Measurements from ENCODE around the gene GPR176. TPM values are rescaled to one million over a fixed set of nuclear protein-coding genes. Genes with fewer than 3 reads are reported as not detected.

Gene GPR176
- total RNA-seq, 1 donor from 2014 or later, result 20.6 TPM

DNA sequence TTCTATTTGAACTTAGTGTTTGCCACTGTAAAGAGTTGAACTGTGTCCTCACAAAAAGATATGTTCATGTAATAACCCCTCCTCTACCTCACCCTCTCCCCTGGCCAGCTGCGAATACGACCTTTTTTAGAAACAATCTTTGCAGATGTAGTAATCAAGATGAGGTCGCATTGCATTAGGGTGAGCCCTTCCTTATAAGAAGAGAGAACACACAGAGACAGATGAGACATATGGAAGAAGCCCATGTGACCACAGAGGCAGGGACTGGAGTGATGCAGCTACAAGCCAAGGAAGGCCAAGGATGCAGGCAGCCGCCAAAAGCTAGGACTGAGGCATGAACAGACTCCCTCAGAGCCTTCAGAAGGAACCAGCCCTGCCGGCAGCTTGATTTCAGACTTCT lies 27.6 kb downstream of the GPR176 start:
- Histone ChIP-seq H3K36me3 (no peaks in the 10 kb centered on the region), H3K4me2 (no peak overlapping the region), H2AFZ (replicated peaks) (no peak overlapping the region), H3K27me3 (no peaks in the 10 kb centered on the region), H3K27ac (no peak overlapping the region), H3K4me1 (peaks cover 33% of the 10 kb centered on the region), H3K9me3 (ENCODE audit: low read depth) (no peaks in the 10 kb centered on the region), H3K79me2 (ENCODE audit: low read depth) (peaks cover 33% of the 10 kb centered on the region), H3F3A (ENCODE audit: low read depth) (peaks cover 27% of the 10 kb centered on the region), H4K20me1 (ENCODE audit: low read depth) (no peaks in the 10 kb centered on the region), H3K4me3 (no peak overlapping the region), H3K9ac (no peak overlapping the region)
- Mint-ChIP-seq H3K36me3 (no peaks in the 10 kb centered on the region), H3K27me3 (ENCODE audit: insufficient read depth, low read depth) (no peaks in the 10 kb centered on the region), H3K9me3 (peaks cover 6% of the 10 kb centered on the region), H3K4me1 (peaks cover 6% of the 10 kb centered on the region), H3K27ac (no peak overlapping the region), H3K4me3 (no peak overlapping the region)
- DNase-seq (ENCODE audit: low spot score), result no peak
- TF ChIP-seq EZH2phosphoT487 (IDR thresholded peaks at IDR 0.05) (no peak), EZH2 (IDR thresholded peaks at IDR 0.05) (no peak)
- TF ChIP-seq, protein P1, sequence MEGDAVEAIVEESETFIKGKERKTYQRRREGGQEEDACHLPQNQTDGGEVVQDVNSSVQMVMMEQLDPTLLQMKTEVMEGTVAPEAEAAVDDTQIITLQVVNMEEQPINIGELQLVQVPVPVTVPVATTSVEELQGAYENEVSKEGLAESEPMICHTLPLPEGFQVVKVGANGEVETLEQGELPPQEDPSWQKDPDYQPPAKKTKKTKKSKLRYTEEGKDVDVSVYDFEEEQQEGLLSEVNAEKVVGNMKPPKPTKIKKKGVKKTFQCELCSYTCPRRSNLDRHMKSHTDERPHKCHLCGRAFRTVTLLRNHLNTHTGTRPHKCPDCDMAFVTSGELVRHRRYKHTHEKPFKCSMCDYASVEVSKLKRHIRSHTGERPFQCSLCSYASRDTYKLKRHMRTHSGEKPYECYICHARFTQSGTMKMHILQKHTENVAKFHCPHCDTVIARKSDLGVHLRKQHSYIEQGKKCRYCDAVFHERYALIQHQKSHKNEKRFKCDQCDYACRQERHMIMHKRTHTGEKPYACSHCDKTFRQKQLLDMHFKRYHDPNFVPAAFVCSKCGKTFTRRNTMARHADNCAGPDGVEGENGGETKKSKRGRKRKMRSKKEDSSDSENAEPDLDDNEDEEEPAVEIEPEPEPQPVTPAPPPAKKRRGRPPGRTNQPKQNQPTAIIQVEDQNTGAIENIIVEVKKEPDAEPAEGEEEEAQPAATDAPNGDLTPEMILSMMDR (IDR thresholded peaks at IDR 0.05), result no peak

DNA sequence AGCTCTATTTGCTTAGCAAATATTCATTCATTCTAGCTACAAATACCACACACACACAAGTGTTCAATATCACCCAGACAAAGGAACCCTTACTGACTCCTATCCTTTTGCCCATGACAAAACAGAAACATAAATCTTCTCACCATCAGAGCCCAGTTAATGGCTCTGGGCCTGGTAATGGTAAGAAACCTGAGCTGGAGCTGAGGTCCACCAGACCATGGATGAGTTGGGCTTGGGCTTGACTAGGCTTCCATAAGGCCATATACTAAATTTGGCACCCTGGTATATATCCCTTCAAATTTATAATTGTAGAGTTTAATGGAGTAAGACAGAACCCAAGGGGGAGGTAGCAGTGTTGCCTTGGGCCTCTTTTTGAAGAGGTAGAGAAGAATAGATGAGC lies 29.4 kb downstream of the GPR176 start:
- H3K27ac ChIP-seq, result no peak overlapping the region
- no peak overlapping the region for H3K4me3 Mint-ChIP-seq
- no peak overlapping the region for H3K27ac Mint-ChIP-seq
- peaks cover 4% of the 10 kb centered on the region for H3K9me3 Mint-ChIP-seq
- H3K36me3 ChIP-seq, result no peaks in the 10 kb centered on the region
- H3K27me3 ChIP-seq, result no peaks in the 10 kb centered on the region
- H3F3A ChIP-seq (ENCODE audit: low read depth), result peaks cover 27% of the 10 kb centered on the region
- H3K9ac ChIP-seq, result no peak overlapping the region
- peaks cover 6% of the 10 kb centered on the region for H3K4me1 Mint-ChIP-seq
- DNase-seq (ENCODE audit: low spot score), result no peak
- peaks cover 34% of the 10 kb centered on the region for H3K79me2 ChIP-seq (ENCODE audit: low read depth)
- peaks cover 2% of the 10 kb centered on the region for H3K27me3 Mint-ChIP-seq (ENCODE audit: insufficient read depth, low read depth)
- TF ChIP-seq, protein P1 (IDR thresholded peaks at IDR 0.05), result no peak
- TF ChIP-seq EZH2 (IDR thresholded peaks at IDR 0.05), result no peak
- TF ChIP-seq EZH2phosphoT487 (IDR thresholded peaks at IDR 0.05), result no peak
- H3K4me2 ChIP-seq, result no peak overlapping the region
- no peaks in the 10 kb centered on the region for H3K36me3 Mint-ChIP-seq
- H4K20me1 ChIP-seq (ENCODE audit: low read depth), result no peaks in the 10 kb centered on the region
- no peaks in the 10 kb centered on the region for H3K9me3 ChIP-seq (ENCODE audit: low read depth)
- H2AFZ ChIP-seq (replicated peaks), result no peak overlapping the region
- H3K4me1 ChIP-seq, result peaks cover 38% of the 10 kb centered on the region
- H3K4me3 ChIP-seq, result no peak overlapping the region

DNA sequence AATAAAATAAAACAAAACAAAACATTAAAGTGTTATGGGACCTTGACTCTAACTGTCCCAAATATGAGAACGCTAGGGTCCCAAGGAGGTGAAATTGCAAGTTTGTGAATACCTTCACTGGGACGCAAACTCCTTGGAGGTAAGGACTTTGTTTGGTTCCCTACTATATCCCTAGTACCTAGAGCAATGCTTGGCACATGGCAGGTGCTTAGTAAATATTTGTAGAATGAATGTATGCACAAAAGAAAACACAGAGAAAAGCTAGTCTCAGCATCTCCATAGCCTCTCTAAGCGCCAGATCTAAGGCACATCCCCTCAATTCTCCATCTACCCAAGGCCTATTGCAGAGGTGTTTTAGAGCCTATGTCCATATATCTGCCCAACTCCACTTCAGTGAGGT lies 30.5 kb downstream of the GPR176 start:
- no peak for DNase-seq (ENCODE audit: low spot score)
- peaks cover 27% of the 10 kb centered on the region for H3F3A ChIP-seq (ENCODE audit: low read depth)
- Mint-ChIP-seq H3K27ac (no peak overlapping the region), H3K4me3 (no peak overlapping the region), H3K4me1 (peaks cover 6% of the 10 kb centered on the region), H3K36me3 (no peaks in the 10 kb centered on the region), H3K27me3 (ENCODE audit: insufficient read depth, low read depth) (peaks cover 2% of the 10 kb centered on the region), H3K9me3 (no peaks in the 10 kb centered on the region)
- H4K20me1 ChIP-seq (ENCODE audit: low read depth), result no peaks in the 10 kb centered on the region
- H2AFZ ChIP-seq (replicated peaks), result no peak overlapping the region
- peaks cover 46% of the 10 kb centered on the region for H3K4me1 ChIP-seq
- no peak overlapping the region for H3K27ac ChIP-seq
- H3K4me2 ChIP-seq, result no peak overlapping the region
- no peaks in the 10 kb centered on the region for H3K36me3 ChIP-seq
- no peak overlapping the region for H3K9ac ChIP-seq
- no peaks in the 10 kb centered on the region for H3K27me3 ChIP-seq
- no peak overlapping the region for H3K4me3 ChIP-seq
- H3K79me2 ChIP-seq (ENCODE audit: low read depth), result peaks cover 38% of the 10 kb centered on the region
- TF ChIP-seq EZH2 (IDR thresholded peaks at IDR 0.05), result no peak
- TF ChIP-seq, protein P1 (IDR thresholded peaks at IDR 0.05), result no peak
- H3K9me3 ChIP-seq (ENCODE audit: low read depth), result no peaks in the 10 kb centered on the region

All from neural progenitor cell (in vitro differentiated cells).